H7 (cell line): ENCODE measurements around the gene FGF18. TPM values are rescaled to one million over a fixed set of nuclear protein-coding genes. Genes with fewer than 3 reads are reported as not detected.
A peak's percentile ranks its signal among the peaks of the same experiment; 100 is the strongest.

Source experiments
- DNase-seq: peaks from one replicate; pipeline ENCODE4 v3.0.0; 2012
- H3K27me3 ChIP-seq: 2 replicates; pipeline ENCODE4 v1.6.0; 2011; ENCODE audit warnings: mild to moderate bottlenecking, low read length; ENCODE audit not compliant: control insufficient read depth, insufficient read depth
- H3K36me3 ChIP-seq: replicated peaks from 2 replicates; pipeline ENCODE4 v1.5.1; 2011; ENCODE audit warnings: low read length; ENCODE audit not compliant: control insufficient read depth, insufficient read depth
- H3K4me3 ChIP-seq: 2 replicates; pipeline ENCODE4 v1.5.1; 2011; ENCODE audit warnings: low read depth, mild to moderate bottlenecking, control low read depth, low read length, moderate library complexity; ENCODE audit not compliant: insufficient read depth
- total RNA-seq: library from RNA; depleted of rRNA; stranded (reverse); fragments of >200 nt; shearing (Covaris generic); gene quantifications from 2 replicates; pipeline ENCODE4 v1.2.3, GENCODE V29; 2014

The FGF18 gene
- total RNA-seq, 1 experiment from 2014 or later = 1.9 TPM

GRCh38 chr5:171476701-171477100, 57.3 kb downstream of the FGF18 start:
- H3K27me3 ChIP-seq = no peaks in the 10 kb centered on the region
- H3K36me3 ChIP-seq = no peaks in the 10 kb centered on the region
- no peak for DNase-seq
- no peak overlapping the region for H3K4me3 ChIP-seq

- H3K27me3 ChIP-seq = no peaks in the 10 kb centered on the region
- DNase-seq = no peak
- H3K4me3 ChIP-seq = no peak overlapping the region
- no peaks in the 10 kb centered on the region for H3K36me3 ChIP-seq
Measured at GRCh38 chr5:171477101-171477500, 57.7 kb downstream of the FGF18 start.

- H3K4me3 ChIP-seq = no peak overlapping the region
- H3K27me3 ChIP-seq = no peaks in the 10 kb centered on the region
- no peaks in the 10 kb centered on the region for H3K36me3 ChIP-seq
- no peak for DNase-seq
Measured at GRCh38 chr5:171477666-171478065, 58.2 kb downstream of the FGF18 start.

- peak; percentile 63 for DNase-seq
- H3K4me3 ChIP-seq = no peak overlapping the region
- no peaks in the 10 kb centered on the region for H3K27me3 ChIP-seq
Measured at GRCh38 chr5:171478946-171479775, 59.7 kb downstream of the FGF18 start.

GRCh38 chr5:171479776-171480125, 60.3 kb downstream of the FGF18 start:
- H3K27me3 ChIP-seq = no peaks in the 10 kb centered on the region
- no peak overlapping the region for H3K4me3 ChIP-seq
- no peaks in the 10 kb centered on the region for H3K36me3 ChIP-seq
- DNase-seq = no peak

More at GRCh38 chr5:171478946-171479775, 59.7 kb downstream of the FGF18 start:
- H3K36me3 ChIP-seq = no peaks in the 10 kb centered on the region

GRCh38 chr5:171480239-171480638, 60.8 kb downstream of the FGF18 start:
- Histone ChIP-seq H3K36me3 (no peaks in the 10 kb centered on the region), H3K27me3 (no peaks in the 10 kb centered on the region)
- no peak for DNase-seq

GRCh38 chr5:171481571-171482433, 62.4 kb downstream of the FGF18 start:
- no peak overlapping the region for H3K4me3 ChIP-seq
- H3K36me3 ChIP-seq = no peaks in the 10 kb centered on the region
- H3K27me3 ChIP-seq = no peaks in the 10 kb centered on the region
- DNase-seq = peak; percentile 58

More at GRCh38 chr5:171480239-171480638, 60.8 kb downstream of the FGF18 start:
- H3K4me3 ChIP-seq = no peak overlapping the region

GRCh38 chr5:171482434-171482730, 62.9 kb downstream of the FGF18 start:
- Histone ChIP-seq H3K36me3 (no peaks in the 10 kb centered on the region), H3K27me3 (no peaks in the 10 kb centered on the region), H3K4me3 (no peak overlapping the region)
- DNase-seq = no peak

- peak; percentile 59 for DNase-seq
- Histone ChIP-seq H3K4me3 (no peak overlapping the region), H3K27me3 (no peaks in the 10 kb centered on the region), H3K36me3 (no peaks in the 10 kb centered on the region)
Measured at GRCh38 chr5:171483551-171484135, 64.2 kb downstream of the FGF18 start.

GRCh38 chr5:171484460-171484899, 65.0 kb downstream of the FGF18 start:
- peak; percentile 91 for DNase-seq
- no peak overlapping the region for H3K4me3 ChIP-seq
- H3K27me3 ChIP-seq = no peaks in the 10 kb centered on the region
- H3K36me3 ChIP-seq = no peaks in the 10 kb centered on the region

- no peaks in the 10 kb centered on the region for H3K36me3 ChIP-seq
- H3K4me3 ChIP-seq = no peak overlapping the region
- no peaks in the 10 kb centered on the region for H3K27me3 ChIP-seq
- DNase-seq = peak; percentile 56
Measured at GRCh38 chr5:171485668-171486067, 66.2 kb downstream of the FGF18 start.

GRCh38 chr5:171486613-171487012, 67.2 kb downstream of the FGF18 start:
- no peak for DNase-seq
- H3K36me3 ChIP-seq = no peaks in the 10 kb centered on the region
- no peaks in the 10 kb centered on the region for H3K27me3 ChIP-seq
- H3K4me3 ChIP-seq = no peak overlapping the region

GRCh38 chr5:171488876-171489275, 69.4 kb downstream of the FGF18 start:
- Histone ChIP-seq H3K36me3 (no peaks in the 10 kb centered on the region), H3K4me3 (no peak overlapping the region), H3K27me3 (no peaks in the 10 kb centered on the region)
- no peak for DNase-seq

- no peak overlapping the region for H3K4me3 ChIP-seq
- peak; percentile 86 for DNase-seq
- H3K27me3 ChIP-seq = no peaks in the 10 kb centered on the region
- no peaks in the 10 kb centered on the region for H3K36me3 ChIP-seq
Measured at GRCh38 chr5:171492781-171493180, 73.3 kb downstream of the FGF18 start.
